Anterior cingulate cortex (tissue), 58 donors: ENCODE data around the gene TXNRD2.
A peak's percentile ranks its signal among the peaks of the same experiment; 100 is the strongest.

ENCODE experiments used
- DNase-seq, 58 donors: peaks; one replicate each; lab custom pipeline; 2025; lab: John Stamatoyannopoulos, UW

Gene TXNRD2

DNA sequence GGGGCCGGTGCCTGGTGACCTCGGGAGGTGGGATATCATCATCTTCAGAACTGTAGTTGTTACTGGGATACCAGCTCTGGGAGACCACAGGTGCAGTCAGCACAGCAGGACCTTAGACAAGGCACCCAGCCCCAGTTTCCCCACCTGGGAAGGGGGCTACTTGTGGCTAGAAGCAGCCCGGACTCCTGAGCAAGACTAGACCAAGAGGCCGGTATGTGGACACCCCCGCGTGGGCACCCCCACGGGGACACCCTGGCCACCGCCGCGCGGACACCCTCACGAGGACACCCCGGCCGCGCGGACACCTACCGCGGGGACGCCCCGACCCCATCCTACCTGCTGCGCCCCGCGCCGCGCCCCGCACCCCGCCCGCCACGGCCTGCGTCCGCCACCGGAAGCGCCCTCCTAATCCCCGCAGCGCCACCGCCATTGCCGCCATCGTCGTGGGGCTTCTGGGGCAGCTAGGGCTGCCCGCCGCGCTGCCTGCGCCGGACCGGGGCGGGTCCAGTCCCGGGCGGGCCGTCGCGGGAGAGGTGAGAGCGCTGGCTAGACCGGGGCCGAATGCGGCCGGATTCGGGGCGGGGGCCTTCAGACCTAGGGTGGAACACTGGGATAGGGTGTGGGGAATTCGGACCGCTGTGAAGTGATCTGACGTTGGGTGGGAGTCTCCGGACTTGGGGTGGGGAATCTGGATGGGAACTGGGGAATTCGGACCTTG lies at the start of gene TXNRD2, which contains the start of gene COMT:
Gene TXNRD2, minus strand, starts transcription at position 454 of the 718 bp plus-strand sequence. Its CDS starts 15 bp downstream, at position 439.
Gene COMT, plus strand, starts transcription at position 408 of the 718 bp plus-strand sequence. CDS start 20,755 bp downstream, outside the sequence.
- DNase-seq = peak in 38 of 58 donors; percentile 8 to 66 (median 42)

GRCh38 chr22:19991395-19991644 lies 49.7 kb upstream of the TXNRD2 start:
- no peak for DNase-seq

DNA sequence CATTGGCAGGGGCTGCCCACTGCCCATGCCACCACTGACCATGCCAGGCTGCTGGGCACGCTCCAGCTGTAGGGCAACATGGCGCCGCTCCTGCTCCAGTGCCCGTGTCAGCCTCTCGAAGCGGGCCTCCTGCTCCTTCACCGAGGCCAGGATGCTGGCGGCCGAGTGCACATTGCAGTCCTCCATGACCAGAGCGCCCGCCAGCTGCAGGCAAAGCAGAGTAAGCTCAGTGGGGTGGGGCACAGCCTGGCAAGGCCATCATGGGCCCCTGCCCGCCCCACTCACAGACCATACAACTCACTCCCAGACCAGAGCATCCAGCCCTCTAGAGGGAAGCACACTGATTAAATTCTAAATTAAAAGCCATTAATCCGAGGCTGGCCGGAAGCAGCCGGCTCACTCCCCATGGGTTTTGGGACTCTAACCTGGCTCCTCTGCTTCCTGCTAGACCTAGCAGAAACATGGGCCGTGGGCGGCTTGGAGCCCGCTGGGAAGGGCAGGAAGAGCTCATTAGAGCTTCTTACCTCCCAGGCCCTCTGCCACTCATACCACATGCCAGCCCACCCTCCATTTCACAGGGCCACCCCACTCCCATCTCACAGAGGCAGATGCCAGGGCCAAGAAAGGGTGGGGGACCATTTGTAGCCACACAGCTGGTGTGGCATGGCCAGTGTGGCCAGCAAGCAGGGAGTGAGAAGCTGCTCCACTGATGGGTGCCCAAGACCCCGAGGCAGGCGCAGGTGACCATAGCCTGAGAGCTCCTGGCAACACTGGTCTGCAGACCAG lies 49.2 kb upstream of the TXNRD2 start:
- no peak for DNase-seq

DNA sequence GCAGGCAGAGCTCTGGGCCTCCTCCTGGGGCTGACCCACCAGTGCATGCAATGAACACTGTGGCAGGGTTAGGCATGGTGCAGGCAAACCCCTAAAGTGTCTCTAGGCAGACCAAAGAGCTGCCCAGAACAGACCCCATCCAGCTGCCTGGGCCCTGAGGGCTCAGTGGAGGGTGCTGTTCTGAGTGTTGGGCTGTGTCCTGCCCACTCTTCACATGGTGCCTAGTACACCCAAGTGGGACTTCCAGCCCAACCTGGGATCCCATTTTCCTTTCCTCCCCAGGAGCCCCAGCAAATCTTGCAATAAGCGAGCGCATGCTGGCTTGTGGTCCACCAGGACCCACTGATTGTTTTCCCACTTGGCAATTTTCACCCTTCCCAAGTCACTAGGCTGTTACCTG lies 48.6 kb upstream of the TXNRD2 start:
- DNase-seq = no peak

- no peak for DNase-seq
Observed at GRCh38 chr22:19989725-19990067, 48.1 kb upstream of the TXNRD2 start.

DNA sequence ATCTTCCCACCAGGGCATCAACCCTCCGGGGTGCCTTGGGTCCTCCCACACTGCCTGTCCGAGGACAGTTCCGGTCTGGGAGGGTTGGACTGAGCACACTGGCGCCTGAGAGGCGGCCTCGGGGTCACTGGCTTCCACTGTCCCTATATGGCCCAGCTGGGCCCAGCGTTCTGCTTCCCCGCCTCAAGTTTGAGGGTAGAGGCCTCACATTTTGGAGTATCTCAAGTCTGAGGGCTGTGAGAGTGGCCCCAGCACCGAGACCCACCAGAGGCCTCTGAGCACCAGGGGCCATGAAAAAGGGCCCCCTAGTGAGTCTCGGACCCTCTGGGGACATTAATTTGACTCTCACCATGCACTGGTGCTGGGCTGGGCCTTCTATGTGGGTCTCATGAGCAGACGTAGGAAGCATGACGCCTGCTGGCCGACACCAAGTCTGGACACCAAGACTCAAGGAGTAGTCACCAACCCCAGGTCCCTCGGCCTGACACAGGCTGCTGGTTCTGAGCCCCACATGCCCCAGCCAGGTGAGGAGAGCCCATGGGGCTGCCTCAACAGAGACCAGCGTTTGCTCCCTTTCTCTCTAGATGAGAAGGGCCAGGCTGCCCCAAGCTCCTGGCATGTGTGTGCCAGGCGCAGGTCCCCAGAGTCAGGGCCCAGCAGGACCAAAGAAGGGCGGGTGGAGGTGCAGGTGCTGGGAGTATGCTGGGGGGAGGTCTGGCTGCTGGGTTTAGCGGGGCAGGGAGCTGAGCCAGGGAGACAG lies 47.5 kb upstream of the TXNRD2 start:
- DNase-seq = no peak

GRCh38 chr22:19988331-19988808 lies 46.8 kb upstream of the TXNRD2 start:
- DNase-seq = no peak

DNA sequence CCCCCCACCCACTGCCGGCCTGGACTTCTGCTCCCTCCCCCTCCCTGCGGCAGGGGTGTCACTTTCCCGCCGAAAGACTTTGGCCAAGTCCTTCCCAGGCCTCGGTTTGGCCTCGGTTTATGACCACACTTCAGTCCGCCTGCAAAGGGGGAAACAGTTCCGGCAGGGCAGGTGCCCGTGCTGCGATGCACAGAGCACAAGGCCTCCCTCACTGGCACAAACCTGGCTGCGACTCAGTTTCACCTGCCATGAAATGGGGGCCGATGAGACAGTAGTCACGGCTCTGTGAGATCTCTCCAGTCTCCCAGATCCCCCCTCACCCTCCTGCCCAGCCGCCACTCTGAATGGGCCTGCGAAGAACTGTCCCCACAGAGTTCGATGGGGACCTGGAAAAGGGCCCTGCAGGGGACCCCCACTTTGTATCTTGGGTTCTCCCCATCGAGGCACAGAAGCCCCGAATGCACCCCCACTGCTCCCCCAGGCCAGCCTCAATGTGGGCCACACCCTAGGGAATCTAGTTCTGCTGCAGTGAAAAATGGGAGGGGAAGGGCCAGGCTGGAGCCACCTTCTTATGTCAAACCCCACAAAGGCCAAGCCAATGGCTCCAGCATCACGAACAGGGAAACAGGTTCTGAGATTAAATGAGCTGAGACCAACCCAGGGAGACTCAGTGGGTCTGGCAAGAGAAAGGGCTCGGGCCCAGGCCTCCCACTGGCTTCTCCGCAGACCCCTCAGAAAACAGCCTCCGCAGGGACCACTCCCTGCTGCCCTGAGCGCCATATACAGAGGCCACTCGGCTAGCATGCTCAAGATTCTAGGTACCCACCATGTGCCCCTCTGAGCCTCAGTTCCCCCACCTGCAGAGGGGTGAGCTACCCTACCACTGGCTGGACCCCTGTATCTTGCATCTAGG lies 46.0 kb upstream of the TXNRD2 start:
- no peak for DNase-seq

DNA sequence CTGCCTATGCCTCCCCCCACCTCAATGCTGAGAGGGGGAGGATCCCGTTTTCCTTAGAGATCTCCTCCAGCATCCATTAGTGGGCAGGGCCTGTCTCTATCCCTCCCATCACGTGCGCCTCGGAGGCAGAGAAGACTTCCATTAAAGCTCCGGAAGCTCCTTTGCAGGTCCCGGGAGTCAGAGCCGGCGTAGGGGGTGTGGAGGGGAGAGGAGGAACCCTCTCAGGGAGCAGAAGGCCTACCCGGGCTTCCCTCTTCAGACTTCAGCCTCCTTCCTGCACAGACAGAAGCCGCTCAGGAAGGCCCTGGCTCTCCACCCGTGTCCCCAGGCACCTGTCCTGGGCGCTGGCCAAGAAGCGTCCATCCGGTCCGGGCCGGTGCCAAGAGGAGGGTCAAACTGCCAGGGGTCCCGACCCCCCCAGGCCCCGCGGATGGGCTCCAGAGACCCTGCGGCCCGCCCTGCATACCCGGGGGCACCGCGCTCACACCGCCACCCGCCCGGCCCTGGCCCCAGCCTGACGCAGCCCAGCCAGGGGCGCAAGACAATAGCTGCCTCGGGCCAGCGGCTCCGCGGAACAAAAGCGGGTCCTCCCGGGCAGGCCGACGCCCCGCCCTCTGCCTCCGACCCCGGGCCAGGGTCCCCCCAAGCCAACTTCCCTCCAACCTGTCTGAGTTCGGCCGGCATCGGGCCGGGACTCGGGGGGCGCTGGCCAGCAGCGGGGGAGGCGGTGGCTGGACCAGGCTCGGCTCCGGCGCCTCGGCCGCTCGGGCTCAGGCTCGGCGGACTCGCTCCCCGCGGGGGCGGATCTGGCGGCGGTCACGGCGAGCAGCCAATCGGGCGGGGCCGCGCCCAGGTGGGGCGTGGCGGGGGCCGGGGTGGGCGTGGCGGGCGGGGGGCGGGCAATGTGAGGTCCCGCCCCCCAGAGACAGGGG lies 45.1 kb upstream of the TXNRD2 start:
- peak in 47 of 58 donors; percentile 16 to 74 (median 44) for DNase-seq

- DNase-seq = no peak
Observed at GRCh38 chr22:19986011-19986409, 44.4 kb upstream of the TXNRD2 start.

DNA sequence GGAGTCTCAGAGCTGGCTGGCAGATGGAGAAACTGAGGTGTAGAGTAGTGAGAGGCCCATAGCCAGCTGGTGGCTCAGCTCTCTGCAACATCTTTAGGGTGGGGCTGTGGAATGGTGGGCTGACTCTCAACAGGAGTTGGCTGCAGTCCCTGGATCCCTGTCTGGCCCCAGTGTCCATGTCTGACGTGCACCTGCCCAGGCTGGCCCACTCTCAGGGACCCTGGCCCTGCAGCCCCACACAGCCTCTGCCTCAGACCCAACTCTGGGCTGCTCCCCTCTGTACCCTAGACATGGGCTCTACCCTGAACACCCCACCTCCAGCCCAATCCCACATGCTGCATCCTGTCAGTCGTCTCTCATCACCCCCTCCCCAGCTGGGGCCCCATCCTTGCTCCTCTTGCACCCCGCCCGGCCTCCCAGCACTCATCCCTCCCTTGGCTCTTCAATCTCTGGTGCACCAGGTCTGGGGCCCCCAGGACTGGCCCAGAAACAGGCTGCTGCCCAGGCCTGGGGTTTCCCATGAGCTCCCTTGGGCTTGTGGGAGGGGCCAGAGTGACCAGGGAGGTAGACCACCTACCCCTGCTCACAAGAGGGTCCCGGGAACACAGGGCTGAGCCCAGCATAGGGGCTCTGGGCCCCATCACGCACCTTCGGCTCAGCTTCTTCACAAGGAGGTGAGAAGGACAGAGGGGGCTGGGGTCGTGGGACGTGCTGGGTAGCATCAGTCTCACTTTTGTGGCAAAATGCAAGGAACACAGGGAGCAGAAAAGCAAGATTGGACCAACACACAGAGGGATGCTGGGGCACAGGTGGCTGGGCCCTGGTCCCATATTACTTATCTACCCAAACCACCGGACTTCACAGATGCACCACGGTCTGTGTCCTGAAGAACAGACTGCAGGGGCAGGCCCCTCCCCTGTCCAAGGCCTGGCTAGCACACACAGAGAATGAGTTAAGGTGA lies 43.5 kb upstream of the TXNRD2 start:
- no peak for DNase-seq

- peak in 4 of 58 donors; percentile 23 to 32 (median 26) for DNase-seq
Observed at GRCh38 chr22:19984201-19984753, 42.7 kb upstream of the TXNRD2 start.

GRCh38 chr22:19983741-19984140 lies 42.1 kb upstream of the TXNRD2 start:
- DNase-seq = peak in 11 of 58 donors; percentile 15 to 43 (median 32)

GRCh38 chr22:19982991-19983578 lies 41.5 kb upstream of the TXNRD2 start:
- DNase-seq = no peak

- no peak for DNase-seq
Observed at GRCh38 chr22:19981961-19982920, 40.6 kb upstream of the TXNRD2 start.
